TTC549 (cell line): Measurements from ENCODE around the gene GAL.

Experiments
- FAIRE-seq: peaks from 2 replicates; lab custom pipeline; 2012; peaks lifted over from hg19 to GRCh38; lab: Jason Lieb, UNC

Gene GAL

GRCh38 chr11:68659158-68659921 is 25.0 kb upstream of the GAL start:
- FAIRE-seq = no peak

- FAIRE-seq = no peak
Observed at GRCh38 chr11:68660066-68660810, 24.1 kb upstream of the GAL start.

DNA sequence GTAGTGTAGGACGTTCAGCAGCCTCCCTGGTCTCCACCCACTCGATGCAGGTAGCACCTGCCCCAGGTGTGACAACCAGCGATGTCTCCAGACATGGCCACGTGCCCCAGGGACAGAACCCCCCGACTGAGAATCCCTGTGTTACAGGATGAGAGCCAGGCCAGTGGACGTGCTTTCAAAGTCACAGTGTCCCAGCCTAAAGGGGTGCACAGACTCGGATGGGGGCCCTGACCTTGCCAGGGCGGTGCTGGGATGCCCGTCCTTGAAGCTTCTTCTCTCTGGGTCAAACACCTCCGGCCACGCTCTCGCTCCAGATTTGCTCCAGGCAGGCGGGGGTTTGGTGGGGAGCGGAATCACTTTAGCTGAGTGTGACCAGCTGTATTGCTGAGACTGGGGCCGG is 23.3 kb upstream of the GAL start:
- FAIRE-seq = no peak

- FAIRE-seq = no peak
Observed at GRCh38 chr11:68661697-68662603, 22.4 kb upstream of the GAL start.

GRCh38 chr11:68663482-68664010 is 20.8 kb upstream of the GAL start:
- FAIRE-seq = no peak

- no peak for FAIRE-seq
Observed at GRCh38 chr11:68664141-68664540, 20.2 kb upstream of the GAL start.

GRCh38 chr11:68664906-68665305 is 19.4 kb upstream of the GAL start:
- no peak for FAIRE-seq

GRCh38 chr11:68665436-68665835 is 18.9 kb upstream of the GAL start:
- FAIRE-seq = no peak

- FAIRE-seq = no peak
Observed at GRCh38 chr11:68666849-68667248, 17.5 kb upstream of the GAL start.

DNA sequence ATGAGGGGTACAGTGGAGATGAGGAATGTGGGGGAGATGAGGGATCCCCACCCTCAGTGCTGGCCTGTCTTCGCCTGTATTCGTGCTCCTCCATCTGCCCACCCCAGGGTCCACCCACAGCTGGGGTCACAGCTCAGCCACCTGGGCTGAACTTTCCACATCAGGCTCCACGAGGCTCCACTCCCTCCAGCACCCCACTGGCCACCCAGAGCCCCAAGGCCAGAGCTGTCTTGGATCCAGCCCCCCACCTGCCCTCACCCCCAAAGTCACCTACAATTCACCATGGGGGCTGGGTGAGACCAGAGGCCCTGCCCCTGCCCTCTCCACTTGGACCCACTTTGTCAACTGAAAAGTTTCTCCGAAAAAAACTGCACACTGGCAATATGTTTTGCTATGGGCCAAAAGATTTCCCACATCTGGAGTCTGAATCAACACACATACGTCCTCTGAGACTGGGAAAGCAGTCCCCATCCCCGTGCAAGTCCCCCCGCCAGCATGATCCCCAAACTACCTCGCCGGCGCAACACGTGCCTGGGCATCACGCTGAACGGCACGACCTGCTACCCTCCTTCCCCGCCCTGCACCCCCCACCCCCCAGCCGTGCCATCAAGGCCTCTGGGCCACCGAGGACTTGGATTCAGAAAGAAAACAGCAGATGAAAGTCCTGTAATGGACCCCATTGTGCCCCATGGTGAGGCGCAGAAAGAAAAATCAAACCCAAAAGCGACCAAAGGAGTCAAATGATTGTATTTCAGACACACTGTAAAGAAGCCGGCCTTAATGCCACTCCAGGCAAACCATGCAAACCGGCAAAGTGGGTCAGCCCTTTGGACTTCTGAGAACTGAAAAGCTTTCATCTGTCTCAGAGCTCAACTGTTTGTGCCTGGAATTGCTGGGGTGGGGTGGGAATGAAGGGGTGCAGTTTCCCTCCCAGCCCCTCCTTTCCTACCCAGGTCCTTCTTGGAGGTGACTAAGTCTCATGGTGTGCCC is 16.5 kb upstream of the GAL start:
- FAIRE-seq = no peak

DNA sequence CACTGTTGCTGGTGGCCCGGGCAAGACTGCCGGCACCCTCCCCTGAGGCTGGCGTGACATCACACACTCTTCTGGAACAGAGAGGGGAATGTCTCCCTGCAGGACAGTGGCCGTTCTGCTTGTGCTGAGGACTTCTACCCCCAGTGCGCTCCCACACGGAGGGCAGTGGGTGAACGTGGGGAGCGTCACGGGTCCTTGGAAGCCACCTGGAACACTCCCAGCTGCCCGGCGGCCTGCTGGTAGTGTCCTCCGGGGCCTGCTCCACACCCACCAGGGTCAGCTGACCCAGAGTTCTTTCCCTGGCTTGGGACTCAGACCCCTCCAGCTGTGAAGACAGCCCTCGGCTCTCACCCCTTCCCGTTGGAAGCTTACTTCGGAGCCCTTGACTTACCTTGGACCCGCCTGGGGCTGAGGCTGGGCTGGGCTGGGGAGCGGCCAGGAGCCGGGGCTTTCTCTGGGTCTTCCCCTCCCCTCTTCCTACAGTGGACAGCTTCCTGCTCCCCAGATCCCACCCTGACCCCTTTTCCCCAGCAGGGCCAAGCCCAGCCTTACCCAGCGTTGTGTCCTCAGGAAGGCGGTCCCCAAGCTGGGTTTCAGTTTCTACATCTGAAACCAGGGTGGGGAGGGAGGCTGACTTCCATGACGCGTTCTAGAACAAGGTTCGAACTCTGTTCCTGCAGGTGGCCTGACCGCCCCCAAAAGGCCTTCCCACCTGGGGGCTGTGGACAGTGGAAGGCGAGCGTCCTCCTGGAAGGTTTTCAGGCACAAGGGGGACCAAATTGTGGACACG is 14.8 kb upstream of the GAL start:
- no peak for FAIRE-seq

DNA sequence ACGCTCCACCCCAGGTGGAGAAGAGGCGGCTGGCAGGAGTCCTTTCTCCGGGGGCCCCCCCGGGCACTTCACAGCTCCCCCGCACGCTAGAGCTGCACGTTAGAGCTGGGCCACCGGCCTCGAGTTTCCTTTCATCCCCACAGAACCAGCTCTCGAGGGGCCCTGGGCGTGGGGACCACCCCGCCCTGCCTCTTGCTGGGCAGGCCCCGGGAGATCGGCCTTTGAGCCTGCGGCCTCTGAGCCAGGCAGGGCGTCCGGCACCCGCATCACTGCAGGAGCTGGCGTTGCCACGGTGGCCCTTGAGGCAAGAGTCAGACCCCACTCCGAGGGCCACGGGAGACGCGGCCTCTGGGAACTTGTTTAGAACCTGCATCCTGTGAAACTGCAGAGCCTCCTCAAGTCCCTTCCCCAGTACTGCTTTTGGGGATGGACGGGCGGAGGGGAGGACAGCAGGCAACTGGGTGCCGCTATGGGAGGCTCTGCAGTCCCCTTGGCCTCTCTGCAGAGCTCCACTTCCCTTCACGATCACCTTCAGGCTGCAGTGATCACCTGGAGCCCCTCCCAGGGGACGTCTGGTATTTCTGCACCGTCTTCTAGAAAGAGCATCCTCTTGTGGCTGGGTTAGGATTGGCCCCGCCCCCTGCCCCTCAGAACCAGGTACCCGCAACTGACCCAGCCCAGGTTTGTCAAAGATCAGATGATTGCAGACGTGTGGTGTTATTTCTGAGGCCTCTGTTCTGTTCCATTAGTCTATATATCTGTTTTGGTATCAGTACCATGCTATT is 13.9 kb upstream of the GAL start:
- FAIRE-seq = no peak

DNA sequence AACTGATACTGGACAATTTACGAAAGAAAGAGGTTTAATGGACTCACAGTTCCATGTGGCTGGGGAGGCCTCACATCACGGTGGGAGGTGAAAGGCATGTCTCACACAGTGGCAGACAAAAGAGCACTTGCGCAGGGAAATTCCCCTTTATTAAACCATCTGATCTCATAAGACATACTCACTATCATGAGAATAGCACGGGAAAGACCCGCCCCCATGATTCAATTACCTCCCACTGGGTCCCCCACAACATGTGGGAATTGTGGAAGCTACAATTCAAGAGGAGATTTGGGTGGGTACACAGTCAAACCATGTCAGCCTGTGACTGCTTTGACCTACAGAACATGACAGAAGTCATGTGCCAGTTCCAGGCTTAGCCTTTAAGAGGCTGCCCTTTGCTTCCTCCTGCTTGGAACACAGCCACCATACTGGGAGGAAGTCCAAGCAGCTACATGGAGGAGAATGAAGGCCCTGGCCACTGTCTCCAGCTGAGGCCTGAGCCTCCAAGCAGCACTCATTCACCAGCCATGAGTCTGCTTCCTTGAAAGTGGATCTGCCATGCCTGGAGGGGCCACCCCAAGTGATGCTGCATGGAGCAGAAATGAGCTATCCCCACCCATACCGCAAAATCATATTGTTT is 10.9 kb upstream of the GAL start:
- no peak for FAIRE-seq

DNA sequence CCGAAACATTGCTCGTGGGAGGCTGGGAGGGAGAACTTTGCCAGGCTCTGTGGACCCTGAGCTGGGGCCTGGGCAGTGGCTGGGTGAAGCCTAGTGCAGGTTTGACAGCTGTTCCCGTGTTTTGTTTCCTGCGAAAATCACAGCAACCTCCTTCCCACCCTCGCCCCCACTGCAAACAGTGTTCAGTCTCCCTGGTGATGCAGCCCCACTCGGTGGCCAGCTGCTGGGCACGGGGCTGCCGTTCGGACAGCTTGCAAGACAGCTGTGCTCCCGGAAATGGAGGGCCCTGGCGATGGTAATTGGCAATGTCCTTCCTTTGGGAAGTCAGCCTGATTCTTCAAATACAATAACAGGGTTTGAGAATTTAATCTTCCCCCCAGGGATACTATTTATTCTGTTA is 10.4 kb upstream of the GAL start:
- no peak for FAIRE-seq

DNA sequence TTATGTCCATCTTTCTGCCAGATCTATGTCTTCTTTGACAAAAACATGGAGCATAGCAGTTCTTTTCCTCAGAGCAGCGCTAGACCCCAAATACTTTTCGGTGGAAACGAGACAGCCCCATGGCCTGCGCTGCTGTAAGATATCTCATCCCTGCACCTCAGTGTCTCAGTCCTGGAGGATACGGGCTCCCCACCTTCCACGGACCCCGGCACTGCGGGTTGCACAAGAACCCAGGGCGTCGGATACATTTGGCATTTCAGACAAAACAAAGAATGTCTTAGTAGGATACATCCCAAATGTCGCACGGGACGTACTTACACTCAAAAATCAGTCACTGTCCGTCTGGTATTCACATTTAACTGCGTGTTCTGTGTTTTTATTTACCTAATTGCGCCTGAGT is 9.9 kb upstream of the GAL start:
- FAIRE-seq = no peak

DNA sequence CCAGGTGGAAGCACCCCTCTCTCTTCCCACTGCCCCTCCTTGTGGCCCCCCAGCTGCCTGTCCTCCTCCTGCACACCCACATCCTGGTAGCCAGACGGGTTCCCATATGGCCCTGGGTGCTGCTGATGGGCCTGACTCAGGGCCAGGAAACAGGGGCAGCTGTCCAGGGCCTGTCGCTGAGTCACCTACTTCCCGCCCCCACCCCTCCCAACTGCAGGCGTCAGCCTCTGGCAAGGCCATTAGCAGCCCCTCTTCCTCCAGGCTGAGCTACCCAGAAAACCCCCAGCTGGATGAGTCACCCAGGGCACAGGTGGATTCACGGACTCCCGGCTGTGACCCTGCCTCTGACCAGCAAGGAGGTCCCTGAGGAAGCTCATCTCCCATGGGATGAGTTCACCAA is 6.9 kb upstream of the GAL start:
- FAIRE-seq = no peak

GRCh38 chr11:68678031-68678441 is 6.3 kb upstream of the GAL start:
- no peak for FAIRE-seq

- no peak for FAIRE-seq
Observed at GRCh38 chr11:68680541-68681231, 3.7 kb upstream of the GAL start.

- FAIRE-seq = no peak
Observed at GRCh38 chr11:68682531-68682961, 1.8 kb upstream of the GAL start.
